Heart left ventricle (tissue), 16 donors: Measurements from ENCODE around the gene DDX31. TPM values are rescaled to one million over a fixed set of nuclear protein-coding genes. Genes with fewer than 3 reads are reported as not detected.

ENCODE experiments used
- ATAC-seq, 4 donors: fragments of 200-7000 bp; cut with Tn5 transposase; one replicate each; pipeline ENCODE4 v1.9.1; 2020 to 2022; ENCODE audit warnings: moderate library complexity in 4 of 4, mild to moderate bottlenecking in 3 of 4, moderate number of reproducible peaks in 1 of 4
- DNase-seq, 5 donors: peaks; one replicate each; pipeline ENCODE4 v3.0.0-alpha.2; 2020
- H3K27ac ChIP-seq, 12 donors: fragments of 200-600 bp; sonication (generic) in 4 of 12; one replicate each; pipeline versions ENCODE4 v1.5.0 to v1.8.0; 2016 to 2022; ENCODE audit warnings: mild to moderate bottlenecking in 2 of 12
- H3K27me3 ChIP-seq, 9 donors: fragments of 200-600 bp; sonication (generic) in 2 of 9; one replicate each; pipeline versions ENCODE4 v1.5.1 to v1.8.0; 2016 to 2022; ENCODE audit warnings: mild to moderate bottlenecking in 3 of 9
- H3K36me3 ChIP-seq, 9 donors: fragments of 200-600 bp; sonication (generic) in 2 of 9; one replicate each; pipeline versions ENCODE4 v1.5.0 to v1.8.0; 2018 to 2022; ENCODE audit warnings: mild to moderate bottlenecking in 2 of 9
- H3K4me1 ChIP-seq, 12 donors: fragments of 200-600 bp; sonication (generic) in 4 of 12; one replicate each; pipeline versions ENCODE4 v1.5.0 to v1.8.0; 2016 to 2022; ENCODE audit warnings: mild to moderate bottlenecking in 3 of 12
- H3K4me3 ChIP-seq, 12 donors: fragments of 200-600 bp; sonication (generic) in 4 of 12; one replicate each; pipeline versions ENCODE4 v1.5.0 to v1.8.0; 2017 to 2022; ENCODE audit warnings: mild to moderate bottlenecking in 9 of 12, moderate library complexity in 4 of 12
- H3K9me3 ChIP-seq, 12 donors: fragments of 200-600 bp; sonication (generic) in 4 of 12; one replicate each; pipeline versions ENCODE4 v1.5.0 to v1.8.0; 2016 to 2022; ENCODE audit warnings: mild to moderate bottlenecking in 1 of 12
- POLR2A ChIP-seq, 2 donors: fragments of 450-650 bp; IDR thresholded peaks; one replicate each; pipeline ENCODE4 v1.6.1; 2017; ENCODE audit warnings: antibody characterized with exemption in 2 of 2, mild to moderate bottlenecking in 2 of 2, moderate library complexity in 2 of 2
- WGBS, 4 donors: extraction: QIAGEN DNeasy Blood & Tissue Kit in 2 of 4; methylation state at CpG; one replicate each; pipeline versions ENCODE4 v1.1.5 to v1.1.7; 2013 to 2018; 5-methylcytosine and 5-hydroxymethylcytosine counted together
- intact Hi-C, 10 donors: fragments of 100-400 bp; cut with DNase I; formaldehyde crosslinking; loops; one replicate each; pipeline versions ENCODE4 v1.11.1 to v1.14.2; 2022
- polyA plus RNA-seq, 2 donors: library from polyadenylated mRNA; stranded (reverse); fragments of 200-250 nt; gene quantifications; one replicate each; pipeline ENCODE4 v1.2.3, GENCODE V29; 2013
- total RNA-seq, 9 donors: library from RNA; depleted of rRNA in 2 of 9; stranded (reverse); fragments of >200 nt in 2 of 9; fragmentation: NEBNext Ultra II Directional in 3 of 9; extraction: Animal tissue kit (Norgen Biotek cat#: 25700) in 3 of 9; gene quantifications; one replicate each; pipeline versions ENCODE4 v1.1.0 to v1.2.4, GENCODE V29; 2016 to 2023
- TF ChIP-seq, protein P1 (sequence below), 12 donors: fragments of 200-600 bp; sonication (generic) in 4 of 12; IDR thresholded peaks; one replicate each; pipeline versions ENCODE4 v1.5.0 to v1.8.0; 2018 to 2022; ENCODE audit warnings: antibody characterized with exemption in 12 of 12, mild to moderate bottlenecking in 5 of 12
- donor health status: ischemic (EF 13 %, LVEDD 7.1; RV severe dilation, severe dysfunction).
- donor health status: healthy with polysubstance abuse.
- donor health status: DM: no; HTN: yes; CAD: no.
- donor health status: DM: no; HTN: no; CAD: no.
- donor health status: ischemic (EF 25% LVEDD 6.9; RV normal size, moderate dysfunction).
- donor health status: ischemic (EF 25% LVEDD 5.7; RV mildly dilated, moderate dysfunction).
- donor health status: healthy.
- donor health status: DM: yes; HTN: yes; CAD: no.
- donor health status: ischemic (EF 35%, LVEDD 5.7; RV mildly dilated, moderate dysfunction).
- donor health status: nonischemic (EF 11% LVEDD 7.7; RV severe dilation, severe dysfunction).
- donor health status: DM: yes; HTN: yes; CAD: no.
- donor health status: PGD.
- donor health status: ischemic (EF 29% LVEDD 5.4; RV normal size, mild dysfunction).
- donor health status: nonischemic (EF 23%, LVEDD 6.1; RV moderate dilation, normal function).

The DDX31 gene
- total and polyA plus RNA-seq, 11 donors: 2.4 to 7.0 (median 5.1) TPM

DNA sequence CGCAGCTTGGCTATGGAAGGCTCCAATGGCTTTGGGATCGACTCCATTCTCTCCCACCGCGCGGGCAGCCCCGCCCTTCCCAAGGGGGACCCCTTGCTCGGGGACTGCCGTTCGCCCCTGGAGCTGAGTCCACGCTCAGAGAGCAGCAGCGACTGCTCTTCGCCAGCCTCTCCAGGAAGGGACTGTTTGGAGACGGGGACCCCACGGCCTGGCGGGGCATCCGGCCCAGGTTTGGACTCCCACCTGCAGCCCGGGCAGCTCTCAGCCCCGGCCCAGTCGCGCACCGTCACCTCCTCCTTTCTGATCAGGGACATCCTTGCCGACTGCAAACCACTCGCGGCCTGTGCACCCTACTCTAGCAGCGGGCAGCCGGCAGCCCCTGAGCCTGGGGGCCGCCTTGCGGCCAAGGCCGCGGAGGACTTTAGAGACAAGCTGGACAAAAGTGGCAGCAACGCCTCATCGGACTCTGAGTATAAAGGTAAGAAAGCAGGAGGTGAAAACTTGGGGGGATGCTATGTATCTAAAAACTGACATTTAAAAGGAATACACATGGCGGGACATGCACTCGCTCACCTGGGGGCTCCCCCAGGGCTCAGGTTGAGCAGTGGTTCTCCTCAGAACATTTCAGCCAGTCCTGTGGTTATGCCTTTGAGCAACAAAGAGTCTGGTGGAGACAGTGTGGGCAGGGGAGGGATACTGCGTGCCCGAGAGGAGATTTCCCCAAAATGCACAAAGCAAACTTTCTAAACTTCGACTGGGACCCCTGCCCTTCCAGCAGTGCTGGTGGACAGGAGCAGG lies 86.8 kb downstream of the DDX31 start:
- no peak overlapping the region for H3K4me3 ChIP-seq
- TF ChIP-seq POLR2A (IDR thresholded peaks at IDR 0.05): no peak
- TF ChIP-seq, protein P1, sequence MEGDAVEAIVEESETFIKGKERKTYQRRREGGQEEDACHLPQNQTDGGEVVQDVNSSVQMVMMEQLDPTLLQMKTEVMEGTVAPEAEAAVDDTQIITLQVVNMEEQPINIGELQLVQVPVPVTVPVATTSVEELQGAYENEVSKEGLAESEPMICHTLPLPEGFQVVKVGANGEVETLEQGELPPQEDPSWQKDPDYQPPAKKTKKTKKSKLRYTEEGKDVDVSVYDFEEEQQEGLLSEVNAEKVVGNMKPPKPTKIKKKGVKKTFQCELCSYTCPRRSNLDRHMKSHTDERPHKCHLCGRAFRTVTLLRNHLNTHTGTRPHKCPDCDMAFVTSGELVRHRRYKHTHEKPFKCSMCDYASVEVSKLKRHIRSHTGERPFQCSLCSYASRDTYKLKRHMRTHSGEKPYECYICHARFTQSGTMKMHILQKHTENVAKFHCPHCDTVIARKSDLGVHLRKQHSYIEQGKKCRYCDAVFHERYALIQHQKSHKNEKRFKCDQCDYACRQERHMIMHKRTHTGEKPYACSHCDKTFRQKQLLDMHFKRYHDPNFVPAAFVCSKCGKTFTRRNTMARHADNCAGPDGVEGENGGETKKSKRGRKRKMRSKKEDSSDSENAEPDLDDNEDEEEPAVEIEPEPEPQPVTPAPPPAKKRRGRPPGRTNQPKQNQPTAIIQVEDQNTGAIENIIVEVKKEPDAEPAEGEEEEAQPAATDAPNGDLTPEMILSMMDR (IDR thresholded peaks at IDR 0.05): no peak
- intact Hi-C loops: no loop called here
- H3K36me3 ChIP-seq: no peaks in the 10 kb centered on the region
- no peak for ATAC-seq
- H3K27me3 ChIP-seq: peaks cover 73 to 100% (median 99%) of the 10 kb centered on the region in 9 donors
- 8 to 11% (median 9%) methylated on average over 19 to 37 of the region's 37 CpGs for WGBS, 4 donors
- no peak for DNase-seq
- no peak overlapping the region for H3K27ac ChIP-seq
- H3K4me1 ChIP-seq: peaks cover 0 to 32% (median 5%) of the 10 kb centered on the region in 12 donors
- no peaks in the 10 kb centered on the region for H3K9me3 ChIP-seq

DNA sequence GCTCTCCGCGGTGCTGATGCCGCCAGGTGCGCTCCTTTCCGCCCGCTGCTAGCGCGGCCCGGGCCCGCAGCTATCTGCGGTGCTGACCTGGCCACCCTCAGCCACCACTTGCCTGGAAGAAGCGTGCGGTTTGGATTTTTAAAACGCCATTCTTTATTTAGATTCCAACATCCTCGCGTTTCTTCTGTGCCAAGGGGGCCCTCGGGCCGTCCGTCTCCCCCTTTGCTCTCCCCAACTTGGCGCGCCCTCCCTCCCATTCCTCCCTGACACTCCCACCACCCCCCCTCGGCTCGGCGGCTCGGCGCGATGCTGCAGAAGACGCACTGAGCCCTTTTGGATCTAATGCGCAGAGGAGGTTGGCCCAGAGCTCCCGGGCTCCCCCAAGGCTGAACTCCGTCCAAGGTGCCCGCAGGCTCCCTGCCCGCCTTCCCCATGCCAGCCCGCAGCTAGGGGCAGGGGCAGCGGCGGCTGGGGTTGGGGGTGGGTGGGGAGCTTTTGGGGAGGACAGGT lies 87.5 kb downstream of the DDX31 start, which contains the start of gene BARHL1:
Gene BARHL1, plus strand, starts transcription at position 331 of the 510 bp plus-strand sequence. CDS start 192 bp downstream, outside the sequence.
- DNase-seq: no peak
- peaks cover 66 to 100% (median 93%) of the 10 kb centered on the region in 9 donors for H3K27me3 ChIP-seq

DNA sequence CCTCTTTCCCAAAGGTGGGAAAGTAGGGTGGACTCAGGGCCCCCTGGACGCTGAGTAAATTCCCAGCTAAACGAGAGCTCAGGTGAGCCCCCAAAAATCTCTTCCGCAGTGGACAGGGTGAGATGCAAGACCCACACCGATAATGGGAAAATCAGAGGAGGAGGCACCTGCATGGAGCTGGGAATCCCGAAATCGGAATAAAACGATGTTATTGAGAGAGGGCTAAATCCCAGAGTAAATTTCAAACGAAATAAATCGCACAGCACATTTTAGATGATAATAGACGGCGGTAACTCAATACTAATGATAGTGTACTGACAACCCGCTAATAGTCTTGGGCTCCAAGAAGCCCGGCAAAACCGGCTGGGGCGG lies 90.4 kb downstream of the DDX31 start:
- ATAC-seq (no peak), DNase-seq (no peak)
- Histone ChIP-seq H3K4me1 (peaks cover 0 to 23% (median 6%) of the 10 kb centered on the region in 12 donors), H3K4me3 (no peak overlapping the region), H3K27me3 (peaks cover 50 to 96% (median 68%) of the 10 kb centered on the region in 9 donors), H3K9me3 (no peaks in the 10 kb centered on the region), H3K27ac (no peak overlapping the region), H3K36me3 (no peaks in the 10 kb centered on the region)
- WGBS, 4 donors: 6 to 13% (median 8%) methylated on average over 15 of the region's 15 CpGs
- no peak for TF ChIP-seq POLR2A (IDR thresholded peaks at IDR 0.05)
- TF ChIP-seq, protein P1 (IDR thresholded peaks at IDR 0.05): no peak
- intact Hi-C loops: loop anchor here in 5 of 10 donors (5.0 to 10.0 kb wide), 3 partner anchors 72 to 225 kb away; partner anchors contain the start of gene CFAP77 (in 2 of the 5)

More for the DNA sequence above, 87.5 kb downstream of the DDX31 start, which contains the start of gene BARHL1:
- intact Hi-C loops: no loop called here
- Histone ChIP-seq H3K27ac (no peak within 1 kb of the TSS), H3K4me3 (peak within 1 kb of the TSS in 10 of 12 donors; percentile 14 to 48 (median 32)), H3K9me3 (no peaks in the 10 kb centered on the region), H3K4me1 (peaks cover 0 to 31% (median 6%) of the 10 kb centered on the region in 12 donors), H3K36me3 (no peaks in the 10 kb centered on the region)
- TF ChIP-seq, protein P1 (IDR thresholded peaks at IDR 0.05): peak in 1 of 12 donors; percentile 4
- TF ChIP-seq POLR2A (IDR thresholded peaks at IDR 0.05): no peak
- 4 to 5% (median 5%) methylated on average over 17 to 36 of the region's 36 CpGs for WGBS, 4 donors
- ATAC-seq: no peak

DNA sequence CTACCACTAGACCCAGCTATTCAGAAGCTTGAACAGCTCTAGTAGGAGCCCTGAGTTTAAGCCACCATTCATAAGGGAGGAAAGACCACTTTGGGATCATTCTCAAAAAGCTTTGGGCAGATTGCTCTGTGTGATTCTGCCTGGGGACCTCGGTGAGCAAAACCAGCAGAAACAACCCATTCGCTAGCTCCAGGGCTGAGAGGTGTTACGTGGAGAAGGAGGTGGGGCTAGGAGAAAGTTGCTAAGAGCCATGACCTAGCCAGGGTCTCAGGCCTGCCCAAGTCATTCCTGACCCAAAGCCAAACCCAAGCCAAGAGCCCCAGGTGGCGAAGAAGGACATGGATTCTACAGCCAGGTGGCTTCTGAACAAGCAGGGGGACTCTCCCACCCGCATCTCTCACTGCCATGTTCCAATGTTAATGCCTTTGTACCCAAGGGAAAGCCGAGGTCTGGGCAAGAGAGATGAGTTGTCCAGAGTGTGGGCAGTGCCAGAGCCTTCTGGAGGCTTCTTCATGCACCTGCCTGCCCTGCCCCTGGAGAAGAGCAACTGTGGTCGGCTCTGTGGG lies 91.3 kb downstream of the DDX31 start:
- Histone ChIP-seq H3K9me3 (no peaks in the 10 kb centered on the region), H3K27ac (no peak overlapping the region), H3K36me3 (no peaks in the 10 kb centered on the region), H3K4me1 (peaks cover 0 to 23% (median 6%) of the 10 kb centered on the region in 12 donors), H3K27me3 (peaks cover 50 to 93% (median 58%) of the 10 kb centered on the region in 9 donors), H3K4me3 (no peak overlapping the region)
- no peak for ATAC-seq
- WGBS, 4 donors: 22 to 39% (median 30%) methylated on average over 5 to 7 of the region's 7 CpGs
- DNase-seq: no peak
- intact Hi-C loops: loop anchor here in 5 of 10 donors (5.0 to 10.0 kb wide), 3 partner anchors 71 to 226 kb away; partner anchors contain the start of gene CFAP77 (in 2 of the 5)
- TF ChIP-seq, protein P1 (IDR thresholded peaks at IDR 0.05): no peak
- TF ChIP-seq POLR2A (IDR thresholded peaks at IDR 0.05): no peak
